GM18867 (cell line): ENCODE results near the gene RASSF8.
A peak's percentile ranks its signal among the peaks of the same experiment; 100 is the strongest.

Experiments used
- ATAC-seq: cut with Tn5 transposase; IDR thresholded peaks from one replicate; pipeline ENCODE4 v1.9.1; 2021; ENCODE audit warnings: mild to moderate bottlenecking, moderate library complexity; ENCODE audit not compliant: unreplicated experiment

RASSF8 gene, protein sequence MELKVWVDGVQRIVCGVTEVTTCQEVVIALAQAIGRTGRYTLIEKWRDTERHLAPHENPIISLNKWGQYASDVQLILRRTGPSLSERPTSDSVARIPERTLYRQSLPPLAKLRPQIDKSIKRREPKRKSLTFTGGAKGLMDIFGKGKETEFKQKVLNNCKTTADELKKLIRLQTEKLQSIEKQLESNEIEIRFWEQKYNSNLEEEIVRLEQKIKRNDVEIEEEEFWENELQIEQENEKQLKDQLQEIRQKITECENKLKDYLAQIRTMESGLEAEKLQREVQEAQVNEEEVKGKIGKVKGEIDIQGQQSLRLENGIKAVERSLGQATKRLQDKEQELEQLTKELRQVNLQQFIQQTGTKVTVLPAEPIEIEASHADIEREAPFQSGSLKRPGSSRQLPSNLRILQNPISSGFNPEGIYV

DNA sequence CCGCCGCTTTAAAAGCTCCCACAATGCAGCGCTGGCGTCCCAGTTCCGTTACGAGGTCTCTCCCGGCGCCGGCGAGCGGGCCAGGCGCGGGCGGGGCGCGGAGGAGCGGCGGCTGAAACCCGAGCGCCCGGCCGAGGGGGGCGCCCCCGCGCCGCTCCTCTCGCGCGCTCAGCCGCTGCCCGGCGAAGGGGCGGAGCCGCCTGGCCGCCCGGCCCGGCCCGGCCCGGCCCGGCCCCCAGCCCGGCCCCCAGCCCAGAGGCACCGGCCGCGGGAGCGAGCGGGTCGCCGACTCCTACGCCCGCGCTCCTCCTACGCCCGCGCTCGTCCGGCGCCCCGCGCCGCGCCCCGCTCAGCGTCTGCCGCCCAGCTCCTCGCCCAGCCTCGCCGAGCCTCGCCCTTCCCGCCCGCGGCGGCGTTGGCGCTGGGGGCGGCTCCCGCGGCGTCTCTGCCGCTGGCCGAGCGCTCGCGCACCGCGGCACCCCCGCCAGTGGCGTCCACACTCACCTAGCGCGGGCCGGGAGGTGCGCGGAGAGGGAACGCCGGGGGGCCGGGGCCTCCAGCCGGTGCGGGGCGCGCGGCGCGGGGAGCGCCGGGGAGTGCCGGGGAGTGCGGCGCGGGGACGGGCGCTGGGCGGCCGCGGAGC is at the start of gene RASSF8:
Gene RASSF8 (plus strand): TSS at position 255 of the 643 bp plus-strand sequence. CDS start 96,662 bp downstream, outside the sequence.
- ATAC-seq = peak; percentile 90

DNA sequence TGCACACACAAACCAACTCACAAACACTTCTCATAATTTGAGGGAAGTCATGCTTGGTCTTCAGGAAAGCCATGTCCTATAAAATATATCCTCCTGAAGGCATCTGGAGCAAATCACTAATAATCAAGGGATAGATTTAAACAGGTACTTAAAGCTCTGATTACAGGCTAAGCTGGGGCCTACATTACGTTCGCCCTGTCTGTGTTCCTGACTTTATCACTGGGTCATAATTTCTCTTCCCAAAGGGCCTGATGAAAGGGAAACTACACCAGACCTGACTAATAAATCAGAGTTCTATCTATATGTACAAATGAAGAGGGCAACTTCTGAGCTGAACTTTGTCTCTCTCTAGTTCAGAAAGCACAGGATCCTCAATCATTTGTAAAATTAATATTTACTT is 43.9 kb upstream of the RASSF8 start:
- no peak for ATAC-seq

DNA sequence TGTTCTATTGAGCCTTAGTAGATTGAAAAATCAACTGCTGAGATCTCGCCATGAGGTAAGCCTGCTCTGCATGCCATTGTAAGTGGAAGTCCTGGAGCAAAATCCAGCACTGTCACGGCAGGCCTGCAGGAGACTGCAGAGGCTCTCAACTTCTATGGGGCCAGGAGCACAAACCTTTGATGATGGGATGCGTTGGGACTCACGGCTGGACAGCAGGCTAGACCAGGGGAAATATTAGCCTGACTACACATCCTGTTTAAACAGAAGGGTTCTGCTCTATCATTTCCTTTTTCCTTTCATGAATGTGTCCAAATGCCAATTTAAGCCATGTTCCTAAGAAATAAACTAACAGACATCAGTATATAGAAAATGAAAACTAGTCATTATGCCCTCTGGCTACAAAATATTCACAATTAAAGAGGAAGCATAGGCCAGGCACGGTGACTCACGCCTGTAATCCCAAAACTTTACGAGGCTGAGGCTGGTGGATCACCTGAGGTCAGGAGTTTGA is 33.9 kb upstream of the RASSF8 start:
- no peak for ATAC-seq

DNA sequence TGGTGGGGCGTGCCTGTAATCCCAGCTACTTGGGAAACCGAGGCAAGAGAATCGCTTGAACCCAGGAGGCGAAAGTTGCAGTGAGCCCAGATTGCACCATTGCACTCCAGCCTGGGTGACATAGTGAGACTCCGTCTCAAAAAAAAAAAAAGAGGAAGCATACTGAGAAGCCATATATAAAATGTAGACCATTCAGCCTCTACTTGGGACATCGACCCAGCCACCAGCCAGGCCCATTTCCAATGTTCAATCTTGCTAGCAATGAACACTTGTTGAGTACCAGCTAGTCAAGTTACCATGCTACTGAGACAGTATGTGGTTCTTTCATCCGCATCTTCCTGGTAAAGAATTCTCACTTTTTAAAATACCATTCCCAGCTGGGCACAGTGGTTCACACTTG is 33.4 kb upstream of the RASSF8 start:
- ATAC-seq = no peak

DNA sequence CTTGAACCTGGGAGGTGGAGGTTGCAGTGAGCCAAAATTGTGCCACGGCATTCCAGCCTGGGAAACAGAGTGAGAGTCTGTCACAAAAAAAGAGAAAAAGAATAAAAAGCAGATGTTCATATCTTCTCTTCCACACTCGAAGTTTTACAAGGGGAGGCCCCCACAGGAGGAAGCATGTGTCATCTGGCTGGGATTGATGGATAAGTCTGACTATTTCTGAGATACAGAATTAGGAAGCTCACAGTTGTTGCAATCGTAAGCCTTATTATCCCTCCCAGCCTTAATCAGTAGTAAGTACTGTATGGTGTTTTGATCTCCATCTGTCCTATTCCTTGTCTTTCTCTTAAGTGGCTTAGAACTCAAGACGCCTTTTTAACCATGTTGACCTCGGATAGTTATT is 31.9 kb upstream of the RASSF8 start:
- no peak for ATAC-seq

DNA sequence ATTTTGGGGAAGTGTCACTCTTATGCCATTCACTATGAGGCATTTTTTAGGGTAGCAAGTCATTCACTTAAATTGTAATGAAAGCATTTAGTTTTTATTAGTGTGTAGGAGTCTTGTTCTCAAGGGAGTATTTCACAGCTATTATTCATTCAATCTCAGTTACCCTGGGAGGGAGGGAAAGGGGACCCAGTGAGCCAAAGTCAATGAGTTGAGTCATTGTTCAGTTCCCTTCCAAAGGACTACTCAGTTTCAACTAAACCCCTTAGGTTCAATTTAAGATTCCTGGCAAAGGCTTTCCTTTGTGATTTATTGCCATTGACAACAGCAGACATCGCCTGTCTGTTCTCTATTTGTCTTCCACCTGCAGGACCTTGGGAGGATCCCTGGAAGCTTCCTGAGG is 29.3 kb upstream of the RASSF8 start:
- no peak for ATAC-seq

DNA sequence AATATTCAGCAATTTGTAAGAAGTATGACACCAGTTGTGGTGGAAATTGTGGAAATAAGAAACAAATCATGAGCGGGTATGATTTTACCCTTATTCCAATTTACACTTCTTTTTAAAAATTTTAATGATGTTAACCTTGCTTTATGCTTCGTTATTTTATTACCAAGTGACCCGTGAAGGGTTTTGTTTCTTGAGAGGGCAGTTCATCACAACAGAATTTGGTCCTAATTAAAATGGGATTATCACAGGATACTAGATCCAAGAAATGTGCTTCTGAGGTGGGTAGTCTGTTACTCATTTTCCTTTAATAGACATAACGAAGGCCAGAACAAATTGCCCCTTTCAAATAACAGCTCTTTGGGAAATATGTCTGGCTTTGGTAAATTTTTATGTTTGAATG is 25.5 kb upstream of the RASSF8 start:
- ATAC-seq = no peak

DNA sequence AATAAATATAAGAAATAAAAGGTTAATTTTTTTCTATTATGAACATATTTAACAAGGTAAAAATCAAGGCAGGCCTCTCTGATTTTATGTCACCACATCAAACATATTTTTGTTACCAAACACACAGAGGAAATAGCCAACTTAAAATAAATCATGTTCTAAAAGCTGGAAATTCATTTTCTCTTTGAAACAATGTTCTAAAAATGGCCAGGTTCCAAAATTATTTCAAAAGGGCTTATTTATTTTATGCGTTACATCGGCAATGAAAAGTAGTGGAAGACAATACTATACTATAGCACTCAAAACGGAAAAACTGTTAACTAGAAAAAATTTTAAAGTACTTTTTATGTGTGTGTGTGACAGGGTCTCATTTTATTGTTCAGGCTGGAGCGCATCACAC is 24.0 kb upstream of the RASSF8 start:
- no peak for ATAC-seq

DNA sequence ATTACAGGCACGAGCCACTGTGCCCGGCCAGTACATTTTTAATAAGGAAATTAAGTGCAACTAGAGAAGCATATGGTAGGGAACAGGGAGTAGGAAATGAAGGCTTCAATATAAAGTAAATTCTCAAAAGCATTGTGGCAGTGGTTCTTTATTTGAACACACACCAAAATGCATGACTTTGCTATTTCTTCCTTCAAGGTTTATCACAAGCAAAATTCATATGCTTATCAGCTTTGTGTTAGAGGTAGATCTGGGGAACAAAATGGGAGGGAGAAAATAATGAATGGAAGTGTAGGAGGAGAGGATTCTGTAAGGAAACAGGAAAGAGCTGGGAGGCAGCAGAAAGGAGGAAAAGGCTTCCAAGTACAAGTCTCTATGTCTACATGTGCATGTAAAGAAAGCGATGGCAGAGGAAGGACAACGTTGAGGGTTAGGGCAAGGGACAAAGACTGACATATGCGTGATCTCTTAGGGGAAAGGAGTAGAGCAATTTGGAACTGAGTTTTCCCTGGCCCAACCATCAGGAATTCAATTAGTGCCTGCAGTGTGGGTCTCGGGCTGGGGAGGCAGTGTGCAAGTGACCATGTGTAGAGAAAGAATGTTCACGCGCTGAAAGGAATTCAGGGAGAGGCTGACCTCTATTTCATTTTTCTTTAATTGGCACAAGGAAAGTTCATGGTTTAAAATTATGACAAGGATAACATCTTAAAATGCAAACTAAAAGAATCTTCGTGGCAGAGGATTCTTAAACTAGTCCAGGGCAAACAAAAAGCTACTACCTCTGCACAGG is 22.9 kb upstream of the RASSF8 start:
- no peak for ATAC-seq

DNA sequence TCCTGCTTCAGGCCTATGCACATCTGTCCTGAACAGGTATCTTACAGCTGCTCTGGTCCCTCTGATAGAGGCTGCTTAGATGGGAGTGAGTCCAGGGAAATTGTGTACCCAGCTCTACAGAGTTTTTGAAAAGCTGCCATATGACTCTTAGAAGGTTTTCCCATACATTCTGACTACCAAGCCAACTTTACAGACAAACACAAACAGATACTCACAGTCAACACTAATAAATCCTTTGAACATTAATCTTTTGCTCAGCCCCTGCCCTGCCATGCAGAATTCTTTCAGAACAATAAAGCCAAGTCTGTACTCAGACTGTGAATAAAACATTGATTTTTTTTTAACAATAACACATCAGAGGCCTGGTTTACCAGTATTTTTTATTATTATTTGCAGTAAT is 21.4 kb upstream of the RASSF8 start:
- no peak for ATAC-seq

DNA sequence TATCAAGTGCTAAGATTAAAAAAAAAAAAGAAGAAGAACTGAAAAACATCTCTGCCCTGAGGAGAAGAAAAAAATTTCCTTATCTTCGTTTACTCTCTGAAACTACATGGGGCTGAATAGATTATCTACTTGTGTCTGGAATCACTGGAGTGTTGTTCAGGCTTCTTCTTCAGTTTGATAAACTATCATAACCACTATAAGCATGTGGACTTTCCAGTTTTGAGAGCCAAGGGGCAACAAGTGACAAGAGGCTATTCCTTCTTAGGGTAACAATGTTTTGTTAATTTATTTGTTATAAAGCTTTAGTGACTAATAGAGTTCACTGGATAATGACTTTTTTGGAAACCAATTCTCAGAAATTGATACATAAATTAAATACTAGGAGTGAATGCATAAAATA is 19.9 kb upstream of the RASSF8 start:
- no peak for ATAC-seq

DNA sequence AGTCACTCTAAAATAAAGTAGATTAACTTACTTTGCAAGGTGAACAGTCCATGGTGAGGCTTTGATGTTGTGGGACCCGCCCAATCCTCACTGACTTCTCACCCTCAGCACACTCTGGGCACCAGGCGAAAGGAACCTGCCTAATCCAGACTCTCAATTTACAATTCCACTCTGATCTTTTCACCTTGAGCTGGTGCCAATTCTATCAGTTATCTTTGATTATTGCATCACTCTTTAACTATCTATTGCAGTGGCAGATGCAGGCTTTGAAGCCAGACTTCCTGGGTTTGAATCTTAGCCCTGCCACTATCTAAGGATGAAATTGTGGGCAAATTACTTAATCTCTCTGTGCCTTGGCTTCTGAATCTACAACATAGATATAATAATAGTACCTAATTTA is 18.9 kb upstream of the RASSF8 start:
- ATAC-seq = no peak

DNA sequence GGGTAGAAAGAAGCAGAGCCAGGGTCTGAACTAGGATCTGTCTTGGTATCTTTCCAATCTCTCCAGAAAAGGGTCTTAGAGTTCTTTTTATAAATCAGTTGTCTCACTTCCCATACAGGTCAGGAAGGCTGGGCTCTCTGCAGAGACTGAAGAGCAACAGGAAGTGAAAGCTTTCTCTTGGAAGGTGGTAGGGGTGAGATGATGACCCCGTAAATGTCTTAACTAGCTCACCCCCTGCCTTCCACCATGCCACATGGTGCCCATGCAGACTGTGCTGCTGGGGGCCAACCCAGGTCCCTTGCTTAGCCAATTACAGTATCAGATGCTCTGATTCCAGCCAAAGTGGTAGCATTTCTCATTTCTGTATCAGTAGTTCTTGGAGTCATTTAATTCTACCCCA is 17.6 kb upstream of the RASSF8 start:
- ATAC-seq = no peak

DNA sequence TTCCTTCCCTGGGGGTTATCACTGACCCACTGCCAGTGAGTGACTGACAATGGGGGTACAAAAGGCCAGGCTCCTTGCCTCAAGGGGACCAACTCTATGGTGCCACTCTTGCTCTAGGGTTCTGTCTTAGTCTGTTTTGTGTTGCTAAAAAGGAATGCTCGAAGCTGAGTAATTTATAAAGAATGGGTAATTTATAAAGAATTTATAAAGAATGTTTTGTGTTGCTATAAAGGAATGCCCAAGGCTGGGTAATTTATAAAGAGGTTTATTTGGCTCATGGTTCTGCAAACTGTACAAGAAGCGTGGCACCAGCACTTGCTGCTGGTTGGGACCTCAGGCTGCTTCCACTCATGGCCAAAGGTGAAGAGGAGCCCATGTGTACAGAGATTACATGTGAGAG is 15.8 kb upstream of the RASSF8 start:
- ATAC-seq = no peak

DNA sequence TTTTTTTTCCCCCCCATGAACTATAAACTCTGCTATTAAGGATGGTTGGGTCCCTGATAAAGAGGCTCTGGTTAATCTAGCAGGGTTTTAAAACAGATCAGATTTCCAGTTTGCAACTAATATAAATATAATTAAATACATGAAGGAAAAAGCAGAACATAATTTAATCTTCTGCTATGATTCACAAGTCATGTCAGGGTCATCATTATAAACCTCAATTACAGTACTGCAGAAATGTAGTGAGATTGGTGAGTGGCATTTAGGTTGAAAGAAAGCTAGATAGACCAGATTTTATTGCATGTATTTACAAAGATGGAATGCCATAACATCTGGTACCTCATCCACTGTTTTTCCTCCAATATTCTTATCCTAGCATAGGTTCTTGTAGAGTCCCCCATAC is 14.5 kb upstream of the RASSF8 start:
- ATAC-seq = no peak

DNA sequence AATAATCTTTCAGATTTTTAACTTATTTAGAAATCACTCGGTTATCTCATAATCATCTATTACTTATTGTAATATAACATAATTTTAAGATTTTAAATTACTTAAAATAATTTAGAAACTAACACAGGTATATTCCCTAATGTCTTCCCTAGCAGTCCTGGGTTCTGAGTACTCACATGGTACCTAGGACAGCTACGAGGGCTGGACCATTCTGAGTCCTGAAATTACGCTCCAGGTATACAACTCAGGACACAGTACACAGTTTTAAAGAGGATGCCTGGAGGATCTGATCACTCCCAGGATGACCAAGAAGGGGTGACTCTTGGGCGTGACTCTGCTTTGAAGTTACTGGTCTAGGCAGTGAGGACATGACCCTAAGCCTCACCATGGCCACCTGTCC is 9.1 kb upstream of the RASSF8 start:
- ATAC-seq = no peak

DNA sequence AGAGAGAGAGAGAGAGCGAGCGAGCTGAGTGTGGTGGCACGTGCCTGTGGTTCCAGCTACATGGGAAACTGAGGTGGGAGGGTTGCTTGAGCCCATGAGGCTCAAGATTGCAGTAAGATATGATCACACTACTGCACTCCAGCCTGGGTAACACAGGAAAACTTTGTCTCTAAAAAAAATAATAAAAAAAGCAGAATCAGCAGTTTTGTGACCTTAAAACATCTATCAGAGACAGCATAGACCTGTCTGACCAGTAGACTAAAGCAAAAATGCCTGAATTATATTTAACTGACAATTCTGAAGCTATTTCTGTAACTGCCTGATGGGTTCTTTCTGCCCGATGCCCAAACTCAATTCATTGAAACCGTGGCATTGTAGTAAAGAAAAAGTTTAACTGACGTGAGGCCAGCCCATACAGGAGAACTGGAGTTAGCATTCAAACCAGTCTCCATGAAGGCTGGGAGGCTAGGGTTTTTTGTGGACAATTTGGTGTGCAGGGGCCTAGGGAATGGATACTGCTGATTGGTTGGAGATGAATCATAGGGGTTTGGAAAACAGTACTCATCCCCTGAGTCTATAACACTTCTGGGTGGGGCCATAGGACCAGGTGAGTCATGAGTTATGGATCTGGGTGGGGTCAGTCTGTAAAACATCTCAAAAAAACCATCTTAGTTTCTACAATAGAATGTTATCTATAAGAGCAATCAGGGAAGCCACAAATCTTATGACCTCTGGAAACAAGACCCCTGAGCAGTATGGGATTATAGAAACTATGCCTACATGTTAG is 8.0 kb upstream of the RASSF8 start:
- no peak for ATAC-seq

DNA sequence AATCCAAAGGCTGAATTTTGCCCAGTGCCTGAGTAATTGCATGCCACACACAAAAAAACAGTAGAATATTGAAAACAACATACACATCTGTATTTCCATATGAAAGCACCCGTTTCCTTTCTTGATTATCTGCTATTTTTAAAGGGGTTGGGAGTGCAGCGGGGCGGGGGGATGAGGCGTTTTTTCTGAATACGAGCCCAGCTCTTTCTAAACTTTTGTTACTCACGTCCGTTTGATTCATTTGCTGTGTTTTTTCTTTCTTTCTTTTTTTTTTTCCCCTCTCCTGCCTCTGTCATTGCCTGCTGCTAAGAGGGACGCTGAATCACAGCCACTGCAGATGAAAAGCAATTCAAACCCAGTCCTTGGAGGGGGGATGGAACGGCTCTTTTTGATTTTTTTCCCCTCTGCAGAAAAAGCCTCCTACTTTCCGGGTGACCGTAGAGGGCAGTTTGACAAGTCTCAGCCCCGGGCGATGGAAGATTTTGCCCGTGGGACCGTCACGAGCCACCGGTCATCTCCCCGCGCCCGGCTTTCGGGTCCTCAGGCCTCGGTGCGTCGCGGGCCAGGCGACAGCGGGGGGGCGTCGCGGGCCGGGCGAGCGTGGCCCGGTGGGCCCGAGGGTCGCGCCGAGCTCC is 572 bp upstream of the RASSF8 start:
- ATAC-seq = peak; percentile 28

DNA sequence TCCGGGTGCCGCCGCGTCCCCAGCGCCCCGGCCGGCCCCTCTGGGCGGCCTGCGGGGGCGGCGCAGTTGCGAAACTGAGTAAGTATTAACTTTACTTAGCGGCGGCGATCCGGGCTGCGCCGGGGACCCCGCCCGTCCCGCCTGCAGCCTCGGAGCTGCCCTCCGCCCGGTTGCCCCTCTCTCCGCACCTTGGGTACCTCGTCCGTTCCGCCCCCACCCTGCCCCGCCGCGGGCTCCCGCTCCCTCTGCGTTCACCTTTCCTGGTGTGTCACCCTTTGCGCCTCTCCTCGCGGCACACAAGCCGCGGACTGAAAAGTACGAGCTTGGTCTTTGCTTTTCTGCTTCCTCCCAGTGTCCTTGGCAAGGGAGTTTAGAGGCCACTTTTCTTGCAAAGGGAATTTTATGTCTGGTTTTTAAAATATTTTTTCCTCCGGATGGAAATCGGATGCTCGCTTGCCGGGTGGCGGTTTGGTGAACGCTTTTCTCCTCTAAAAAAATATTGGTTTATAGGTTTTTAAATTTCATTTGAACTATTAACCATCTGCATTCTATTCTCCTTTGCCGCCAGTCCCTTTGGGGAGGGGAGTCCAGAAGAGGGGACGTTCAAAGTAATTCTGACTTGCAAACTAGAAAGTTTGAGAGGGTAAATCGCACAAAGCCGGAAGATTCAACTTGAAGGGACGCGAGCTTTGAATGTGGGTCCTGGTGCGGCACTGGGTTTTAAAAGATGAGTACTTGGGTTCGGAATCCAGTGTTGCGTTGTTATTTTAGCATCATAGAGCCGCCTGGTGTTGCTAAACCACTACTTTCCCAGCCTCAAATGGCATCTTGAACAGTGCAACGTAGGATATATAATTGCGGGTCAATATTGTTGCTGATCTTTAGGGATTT is 834 bp downstream of the RASSF8 start:
- ATAC-seq = peak; percentile 42
